Measurements from ENCODE around the gene SLC6A11.
A peak's percentile ranks its signal among the peaks of the same experiment; 100 is the strongest.

The SLC6A11 gene

GRCh38 chr3:10957976-10958749 is 142.1 kb downstream of the SLC6A11 start:
- DNase-seq, result no peak

DNA sequence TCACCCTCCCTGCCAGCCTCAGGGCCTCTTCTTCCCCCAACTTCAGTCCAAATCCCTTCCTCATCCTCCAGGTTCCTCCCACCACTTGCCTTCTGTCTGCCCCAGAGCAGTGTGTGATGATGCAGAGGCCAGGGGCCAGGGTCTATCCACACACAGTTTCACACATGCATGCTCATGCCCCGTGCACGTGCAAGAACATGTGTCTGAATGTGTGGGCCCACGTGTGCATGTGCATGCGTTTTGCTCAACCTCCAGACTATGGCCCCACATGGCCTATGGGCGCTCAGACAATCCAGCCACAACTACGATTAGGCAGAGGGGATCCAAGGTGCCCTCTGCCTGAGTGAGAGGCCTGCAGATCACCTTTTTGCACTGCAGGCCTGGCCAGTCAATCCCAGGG is 144.2 kb downstream of the SLC6A11 start:
- no peak for DNase-seq

- DNase-seq, result peak; percentile 43
Observed at GRCh38 chr3:10961921-10962320, 145.9 kb downstream of the SLC6A11 start.

DNA sequence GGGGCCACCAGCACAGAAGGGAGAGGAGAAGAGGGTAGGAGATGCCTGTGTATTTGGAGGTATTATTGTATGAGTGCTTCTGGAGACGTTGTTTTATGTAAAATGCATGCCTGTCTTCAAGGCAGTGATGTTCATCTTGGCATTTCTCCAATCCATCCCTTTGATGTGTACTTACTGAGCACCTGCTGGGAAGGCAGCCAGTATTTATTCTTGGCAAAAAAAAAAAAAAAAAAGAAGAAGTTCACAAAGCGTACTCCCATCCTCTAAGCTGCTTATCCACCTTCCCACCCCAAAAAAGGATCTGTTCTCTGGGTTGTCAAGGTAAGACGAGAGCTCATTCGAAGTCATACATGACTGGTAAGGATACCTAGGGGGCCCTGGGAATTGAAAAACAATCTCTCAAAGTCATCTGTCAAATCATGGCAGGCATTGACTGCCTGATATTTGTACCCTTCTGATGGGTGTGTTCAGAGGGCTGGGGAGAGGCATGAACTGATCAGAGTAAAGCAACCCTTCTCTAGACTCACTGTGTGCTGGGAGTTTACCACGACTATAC is 146.5 kb downstream of the SLC6A11 start:
- peak; percentile 83 for DNase-seq

- no peak for DNase-seq
Observed at GRCh38 chr3:10964537-10965167, 148.6 kb downstream of the SLC6A11 start.

DNA sequence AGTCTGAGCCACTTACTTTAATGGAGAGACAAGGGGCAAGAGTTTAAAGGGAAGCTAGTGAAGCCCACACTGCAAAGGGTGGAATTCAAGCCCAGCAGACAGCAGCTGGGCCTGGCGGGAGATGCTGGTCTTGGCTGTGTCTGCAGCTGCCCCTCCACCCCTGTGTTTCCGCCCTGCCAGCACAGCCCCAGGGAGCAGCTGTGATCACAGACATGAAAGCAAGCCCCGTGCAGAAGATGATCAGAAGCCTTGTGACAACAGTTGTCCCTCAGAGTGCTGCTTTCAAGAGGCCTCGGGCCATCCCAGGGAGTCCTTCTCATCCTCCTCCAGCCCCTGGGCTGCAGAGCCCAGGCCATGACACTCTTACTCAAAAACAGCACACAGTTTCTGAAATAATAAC is 152.4 kb downstream of the SLC6A11 start:
- no peak for DNase-seq

DNA sequence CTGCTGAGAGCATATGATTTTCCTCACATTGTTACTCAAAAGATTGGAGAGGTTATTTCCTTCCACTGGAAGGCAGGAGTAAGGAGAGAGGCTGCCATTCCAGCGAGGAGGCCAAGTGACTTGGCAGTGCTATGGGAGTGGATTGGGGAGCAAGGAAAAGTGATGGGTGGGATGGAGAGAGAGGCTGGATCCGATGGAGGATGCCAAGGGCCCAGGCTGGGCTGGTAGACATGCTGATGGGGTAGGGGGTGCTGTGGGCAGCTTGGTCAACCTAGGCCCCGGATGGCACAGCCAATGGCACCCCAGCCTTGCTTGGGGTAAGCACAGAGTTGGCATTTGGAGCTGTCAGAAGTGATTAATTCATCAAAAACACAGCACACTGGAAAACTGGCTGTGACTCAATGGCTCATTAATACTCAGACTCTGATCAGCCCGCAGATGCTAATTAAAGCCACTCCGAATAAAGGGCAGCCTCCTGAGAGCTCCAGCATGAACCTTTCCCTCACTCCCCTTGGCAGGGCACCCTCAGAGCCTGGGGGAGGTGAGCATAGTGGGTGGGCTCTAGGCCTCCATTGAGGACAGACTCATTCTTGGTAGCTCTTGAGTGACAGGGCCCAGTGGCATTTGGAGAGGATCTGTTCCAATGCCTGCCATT is 154.4 kb downstream of the SLC6A11 start:
- DNase-seq, result no peak

DNA sequence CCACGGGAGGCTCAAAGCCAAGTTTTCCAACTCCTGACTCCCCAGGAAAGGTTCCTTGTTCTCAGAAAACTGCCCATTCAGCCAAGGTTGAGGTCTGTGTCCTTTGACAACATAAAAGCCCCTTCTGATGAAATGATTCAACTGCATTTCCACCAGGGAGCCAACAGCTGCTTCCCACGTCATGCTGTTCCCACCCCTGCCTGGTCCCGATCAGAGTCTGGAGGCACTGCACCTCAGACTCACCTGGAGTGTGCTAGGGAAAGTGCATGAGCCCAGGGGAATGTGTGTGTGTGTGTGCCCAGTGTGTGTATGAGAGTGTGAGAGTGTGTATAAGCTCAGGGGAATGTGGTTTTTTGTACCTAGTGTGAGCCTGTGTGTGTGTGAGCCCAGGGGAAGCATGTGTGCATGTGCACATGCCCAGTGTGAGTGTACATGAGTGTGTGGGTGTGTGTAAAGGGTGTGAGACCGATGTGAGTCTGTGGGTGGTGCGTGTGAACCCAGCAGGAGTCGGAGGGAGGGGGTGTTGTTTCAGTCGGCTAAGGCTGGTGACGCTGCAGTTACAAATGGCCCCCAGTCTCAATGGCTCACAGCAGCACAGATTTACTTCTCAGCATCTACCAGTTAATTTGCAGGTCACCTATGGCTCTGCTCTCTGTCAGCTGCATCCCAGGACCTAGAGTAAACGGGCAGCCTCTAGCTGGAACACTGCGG is 156.2 kb downstream of the SLC6A11 start:
- DNase-seq, result no peak

GRCh38 chr3:10973046-10973595 is 157.1 kb downstream of the SLC6A11 start:
- DNase-seq, result no peak

GRCh38 chr3:10974131-10974530 is 158.1 kb downstream of the SLC6A11 start:
- no peak for DNase-seq

GRCh38 chr3:10974746-10975375 is 158.8 kb downstream of the SLC6A11 start:
- DNase-seq, result no peak

DNA sequence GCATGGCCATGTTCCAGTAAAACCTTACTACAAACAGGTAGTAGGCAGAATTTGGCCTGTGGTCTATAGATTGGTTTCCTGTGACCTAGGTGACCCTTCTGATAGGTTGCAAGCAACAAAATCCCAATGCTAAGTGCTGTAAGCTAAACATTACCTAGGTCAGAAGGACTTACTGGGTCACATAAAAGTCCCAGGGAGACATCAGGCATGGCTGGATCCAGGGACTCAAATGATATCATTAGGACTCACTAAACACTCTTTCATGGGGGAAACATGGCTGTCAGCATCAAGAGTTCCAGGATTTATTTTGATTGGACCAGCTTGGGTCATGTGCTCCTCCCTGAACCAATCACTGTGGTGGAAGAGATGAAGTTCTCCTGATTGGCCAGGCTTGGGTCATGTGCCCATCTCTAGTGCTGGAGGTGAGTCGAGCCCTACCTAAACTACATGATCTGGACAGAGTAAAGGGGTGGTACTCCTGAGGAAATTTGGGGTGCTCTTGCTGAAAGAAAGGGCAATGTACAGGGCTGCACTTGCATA is 159.7 kb downstream of the SLC6A11 start:
- DNase-seq, result no peak

DNA sequence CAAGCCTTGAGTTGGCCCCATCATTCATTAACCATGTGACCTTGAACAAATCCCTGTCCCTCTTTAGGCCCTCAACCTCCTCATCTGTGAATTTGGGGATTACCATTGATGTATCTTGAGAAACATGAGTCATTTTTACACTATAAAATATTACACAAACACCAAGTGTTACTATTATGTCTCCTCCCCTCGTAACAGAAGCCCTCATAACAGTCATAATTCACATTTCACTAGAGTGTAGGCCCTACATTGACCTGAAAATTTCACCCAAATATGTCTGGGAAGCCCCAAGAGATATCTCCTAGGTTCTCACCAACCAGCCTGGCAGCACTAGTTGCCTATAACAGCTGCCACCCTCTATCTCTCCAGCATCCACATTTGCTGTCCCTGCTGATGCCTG is 160.7 kb downstream of the SLC6A11 start:
- DNase-seq, result no peak

GRCh38 chr3:10977892-10978510 is 162.0 kb downstream of the SLC6A11 start:
- no peak for DNase-seq

GRCh38 chr3:10978956-10979355 is 162.9 kb downstream of the SLC6A11 start:
- DNase-seq, result no peak

DNA sequence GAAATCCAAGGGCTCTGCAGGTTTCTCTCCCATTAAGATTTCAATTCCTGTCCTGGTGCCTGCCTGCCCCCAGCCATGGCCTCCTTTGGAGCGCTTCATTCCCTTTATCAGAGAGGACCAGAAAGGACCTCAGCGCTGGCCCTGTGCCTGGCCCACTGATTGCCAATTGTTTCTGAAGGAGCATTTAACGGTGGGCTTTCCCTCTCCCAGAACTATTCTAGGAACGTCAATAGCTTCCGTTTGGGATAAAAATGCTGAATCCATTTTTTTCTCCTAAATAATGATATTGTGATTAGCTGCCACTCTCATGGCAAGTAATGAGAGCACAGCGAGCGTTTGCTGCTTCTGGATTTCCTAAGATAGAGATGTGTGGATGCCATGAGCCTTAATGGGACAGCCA is 164.3 kb downstream of the SLC6A11 start:
- no peak for DNase-seq

GRCh38 chr3:10981031-10981430 is 165.0 kb downstream of the SLC6A11 start:
- no peak for DNase-seq

DNA sequence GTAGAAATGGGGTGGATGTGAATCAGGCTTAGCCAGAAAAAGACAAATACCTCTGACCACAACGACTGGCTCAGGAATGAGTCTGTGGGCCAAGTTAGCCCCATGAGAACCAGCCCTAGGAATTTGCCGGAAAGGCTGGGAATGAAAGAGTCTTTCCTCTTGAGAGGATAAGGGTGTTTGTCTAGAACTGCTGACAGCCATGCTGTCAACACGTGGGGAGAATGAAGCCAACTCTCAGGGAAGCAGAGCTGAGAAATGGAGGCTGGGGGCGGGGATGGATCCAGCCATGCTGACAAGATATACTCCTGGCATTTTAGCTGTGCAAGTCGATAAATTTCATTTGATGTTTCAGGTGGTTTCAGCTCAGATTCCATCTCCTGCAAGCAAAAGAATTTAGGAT is 165.9 kb downstream of the SLC6A11 start:
- DNase-seq, result no peak

DNA sequence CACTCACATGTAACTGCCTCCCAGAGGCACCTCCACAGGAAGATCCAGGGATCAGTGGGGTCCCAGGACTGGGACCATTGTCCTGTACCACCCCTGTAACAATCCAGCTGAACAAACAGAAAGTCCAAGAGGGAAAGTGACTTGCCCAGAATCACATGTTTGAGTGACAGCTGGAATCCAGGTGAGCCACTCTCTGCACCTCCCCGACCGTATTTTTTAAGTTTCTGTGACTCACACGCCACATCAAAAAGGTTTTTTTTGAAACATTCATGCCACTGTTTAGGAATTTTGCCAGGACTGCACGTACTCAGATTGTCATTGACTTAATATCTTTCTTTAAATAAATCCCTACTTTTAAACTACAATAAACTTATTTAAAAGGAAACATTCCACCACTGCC is 166.8 kb downstream of the SLC6A11 start:
- no peak for DNase-seq

DNA sequence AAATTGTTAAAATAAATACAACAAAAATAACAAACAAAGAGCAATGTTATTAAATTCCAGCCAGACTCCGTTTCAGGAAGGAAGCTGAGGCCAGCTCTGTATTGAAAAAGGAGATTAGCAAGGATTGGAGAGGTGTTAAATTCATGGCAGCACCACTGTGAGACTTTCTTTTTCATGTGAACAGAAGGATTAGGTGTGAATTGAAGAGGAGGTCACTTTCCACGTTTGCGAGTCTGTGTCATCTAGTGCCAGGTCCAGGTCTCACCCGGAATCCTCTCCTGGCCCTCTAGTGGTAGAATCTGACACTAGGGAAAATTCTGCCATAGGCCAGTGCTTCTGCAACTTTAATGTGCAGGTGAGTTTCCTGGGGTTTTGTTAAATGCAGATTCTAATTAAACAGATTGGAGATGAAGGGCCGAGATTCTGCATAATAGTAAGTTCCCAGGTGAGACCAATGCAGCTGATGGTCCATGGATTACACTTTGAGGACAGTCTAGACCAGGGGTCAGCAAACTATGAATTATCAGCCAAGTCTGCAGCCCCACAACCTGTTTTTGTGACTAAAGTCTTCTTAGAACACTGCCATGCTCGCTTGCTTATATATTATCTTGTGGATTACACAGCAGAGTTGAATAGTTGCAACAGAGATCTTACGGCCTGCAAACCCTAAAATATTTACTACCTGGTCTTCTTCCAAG is 167.3 kb downstream of the SLC6A11 start:
- DNase-seq, result peak; percentile 7

DNA sequence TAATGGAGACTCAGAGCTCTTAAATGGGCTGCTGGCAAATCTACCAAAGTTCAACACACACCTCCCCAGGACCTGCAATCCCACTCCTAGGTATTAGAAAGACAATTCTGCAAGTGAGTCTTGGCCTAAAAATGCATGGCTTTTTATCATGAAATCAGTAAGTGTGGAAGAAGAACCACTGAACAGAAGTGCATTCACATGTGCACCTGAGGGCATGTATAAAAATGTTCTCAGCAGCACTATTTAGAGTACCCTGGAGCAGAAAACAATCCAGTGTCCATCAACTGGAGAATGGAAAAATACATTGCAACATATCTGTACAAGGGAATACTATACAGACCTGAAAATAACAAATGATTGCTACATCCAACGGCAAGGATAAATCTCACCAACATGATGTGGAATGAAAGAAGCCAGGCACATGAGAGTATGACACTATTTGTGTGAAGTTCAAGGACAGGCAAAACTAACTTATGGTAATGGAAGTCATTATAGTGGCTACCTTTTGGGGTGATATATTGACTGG is 168.4 kb downstream of the SLC6A11 start:
- no peak for DNase-seq

Data from NCI-H2227 treated with DMSO at 0.1 percent for 48 hours (cell line).